Measurements from ENCODE around the gene GPC1.

- TF ChIP-seq POLR2A (IDR thresholded peaks at IDR 0.05; ENCODE audit: low read depth, low read length) (no peak), POLR2AphosphoS5 (IDR thresholded peaks at IDR 0.05; ENCODE audit: low read depth, low read length) (no peak)
Observed at GRCh38 chr2:240397542-240397916, 37.9 kb upstream of the GPC1 start.

All from GM12891 (cell line).